PC-3 (cell line): ENCODE results near the gene SCAPER.

Experiments used
- EZH2 ChIP-seq: fragments of 300-600 bp; sonication (generic); IDR thresholded peaks from one replicate; pipeline ENCODE4 v1.6.1; 2017; ENCODE audit warnings: antibody characterized with exemption, mild to moderate bottlenecking, low read length; ENCODE audit not compliant: unreplicated experiment
- TF ChIP-seq, protein P1 (sequence below): fragments of 300-600 bp; sonication (generic); conservative IDR thresholded peaks from 2 replicates; pipeline ENCODE4 v1.5.1; 2017; ENCODE audit warnings: antibody characterized with exemption, low read depth, mild to moderate bottlenecking, low read length

DNA sequence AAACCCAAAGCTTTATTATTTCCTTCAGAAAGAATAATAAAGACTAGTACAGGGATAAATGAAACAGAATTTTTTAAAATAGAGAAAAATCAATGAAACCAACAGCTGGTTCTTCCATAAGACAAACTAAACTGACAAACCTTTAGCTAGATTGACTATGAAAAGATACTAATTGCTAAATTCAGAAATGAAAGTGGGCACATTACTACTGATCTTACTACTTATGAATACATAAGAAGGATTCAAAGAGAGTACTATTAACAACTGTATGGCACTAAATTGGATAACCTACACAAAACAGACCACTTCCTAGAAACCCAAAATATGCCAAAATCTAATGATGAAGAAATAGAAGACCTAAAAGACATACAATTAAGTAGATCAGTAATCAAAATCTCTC is 290.4 kb downstream of the SCAPER start:
- TF ChIP-seq, protein P1, sequence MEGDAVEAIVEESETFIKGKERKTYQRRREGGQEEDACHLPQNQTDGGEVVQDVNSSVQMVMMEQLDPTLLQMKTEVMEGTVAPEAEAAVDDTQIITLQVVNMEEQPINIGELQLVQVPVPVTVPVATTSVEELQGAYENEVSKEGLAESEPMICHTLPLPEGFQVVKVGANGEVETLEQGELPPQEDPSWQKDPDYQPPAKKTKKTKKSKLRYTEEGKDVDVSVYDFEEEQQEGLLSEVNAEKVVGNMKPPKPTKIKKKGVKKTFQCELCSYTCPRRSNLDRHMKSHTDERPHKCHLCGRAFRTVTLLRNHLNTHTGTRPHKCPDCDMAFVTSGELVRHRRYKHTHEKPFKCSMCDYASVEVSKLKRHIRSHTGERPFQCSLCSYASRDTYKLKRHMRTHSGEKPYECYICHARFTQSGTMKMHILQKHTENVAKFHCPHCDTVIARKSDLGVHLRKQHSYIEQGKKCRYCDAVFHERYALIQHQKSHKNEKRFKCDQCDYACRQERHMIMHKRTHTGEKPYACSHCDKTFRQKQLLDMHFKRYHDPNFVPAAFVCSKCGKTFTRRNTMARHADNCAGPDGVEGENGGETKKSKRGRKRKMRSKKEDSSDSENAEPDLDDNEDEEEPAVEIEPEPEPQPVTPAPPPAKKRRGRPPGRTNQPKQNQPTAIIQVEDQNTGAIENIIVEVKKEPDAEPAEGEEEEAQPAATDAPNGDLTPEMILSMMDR, result no peak
- TF ChIP-seq EZH2, result no peak
